Stimulated activated CD8-positive, alpha-beta memory T cell treated with anti-CD3 and anti-CD28 coated beads, Interleukin-15, amount 100 ng/mL, for 1 hour (primary cell): ENCODE measurements around the gene UBA1.

Source experiments
- DNase-seq: peaks from one replicate; pipeline ENCODE4 v3.0.0-alpha.2; 2020; ENCODE audit warnings: low read depth

UBA1 gene

GRCh38 chrX:47189906-47190305 lies 3.7 kb upstream of the UBA1 start:
- no peak for DNase-seq

GRCh38 chrX:47190445-47191269 lies 3.0 kb upstream of the UBA1 start:
- peak; percentile 57 for DNase-seq

- no peak for DNase-seq
Observed at GRCh38 chrX:47191331-47191730, 2.3 kb upstream of the UBA1 start.

- no peak for DNase-seq
Observed at GRCh38 chrX:47191806-47192401, 1.7 kb upstream of the UBA1 start.

- DNase-seq, result no peak
Observed at GRCh38 chrX:47194194-47194787, 662 bp downstream of the UBA1 start.

- no peak for DNase-seq
Observed at GRCh38 chrX:47196098-47196497, 2.5 kb downstream of the UBA1 start.

- DNase-seq, result no peak
Observed at GRCh38 chrX:47197526-47197925, 3.9 kb downstream of the UBA1 start.

GRCh38 chrX:47198026-47198686 lies 4.5 kb downstream of the UBA1 start:
- no peak for DNase-seq

GRCh38 chrX:47198687-47199080 lies 5.1 kb downstream of the UBA1 start:
- no peak for DNase-seq

GRCh38 chrX:47199286-47199685 lies 5.7 kb downstream of the UBA1 start:
- no peak for DNase-seq

- DNase-seq, result no peak
Observed at GRCh38 chrX:47200385-47201150, 6.9 kb downstream of the UBA1 start.

- no peak for DNase-seq
Observed at GRCh38 chrX:47201345-47201944, 7.8 kb downstream of the UBA1 start.

- DNase-seq, result no peak
Observed at GRCh38 chrX:47202316-47202715, 8.7 kb downstream of the UBA1 start.

- no peak for DNase-seq
Observed at GRCh38 chrX:47202877-47203276, 9.2 kb downstream of the UBA1 start.

GRCh38 chrX:47204970-47205369 lies 11.3 kb downstream of the UBA1 start:
- DNase-seq, result no peak

- DNase-seq, result no peak
Observed at GRCh38 chrX:47206316-47206715, 12.7 kb downstream of the UBA1 start.

- no peak for DNase-seq
Observed at GRCh38 chrX:47208108-47208507, 14.5 kb downstream of the UBA1 start.

GRCh38 chrX:47209508-47210238 lies 16.0 kb downstream of the UBA1 start:
- DNase-seq, result no peak

- DNase-seq, result no peak
Observed at GRCh38 chrX:47210661-47211425, 17.2 kb downstream of the UBA1 start.
